HG02981 (cell line): ENCODE measurements around the gene RASSF8.

Experiments
- ATAC-seq: cut with Tn5 transposase; IDR thresholded peaks from one replicate; pipeline ENCODE4 v1.9.1; 2021; ENCODE audit warnings: mild to moderate bottlenecking, moderate library complexity; ENCODE audit not compliant: unreplicated experiment

The RASSF8 gene

GRCh38 chr12:26100666-26101349, 142.3 kb downstream of the RASSF8 start:
- ATAC-seq: no peak

DNA sequence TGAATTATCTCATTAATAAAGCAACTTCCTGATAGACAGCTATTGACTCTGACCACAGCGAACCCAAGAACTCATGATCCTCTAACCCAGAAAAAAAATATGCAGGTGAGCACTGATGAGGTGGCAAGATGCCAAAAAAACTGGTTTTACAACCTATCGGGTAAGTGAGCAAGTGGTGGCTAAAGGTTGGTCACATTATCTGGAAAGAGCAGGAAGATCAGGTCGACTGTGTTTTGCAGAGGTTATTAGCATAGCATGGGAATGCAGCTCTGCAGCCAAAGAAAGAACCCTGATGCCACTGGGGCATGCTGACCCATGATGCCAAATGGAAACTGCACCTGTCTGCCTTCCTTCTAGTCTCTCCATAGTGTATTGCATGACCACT, 142.9 kb downstream of the RASSF8 start:
- no peak for ATAC-seq

DNA sequence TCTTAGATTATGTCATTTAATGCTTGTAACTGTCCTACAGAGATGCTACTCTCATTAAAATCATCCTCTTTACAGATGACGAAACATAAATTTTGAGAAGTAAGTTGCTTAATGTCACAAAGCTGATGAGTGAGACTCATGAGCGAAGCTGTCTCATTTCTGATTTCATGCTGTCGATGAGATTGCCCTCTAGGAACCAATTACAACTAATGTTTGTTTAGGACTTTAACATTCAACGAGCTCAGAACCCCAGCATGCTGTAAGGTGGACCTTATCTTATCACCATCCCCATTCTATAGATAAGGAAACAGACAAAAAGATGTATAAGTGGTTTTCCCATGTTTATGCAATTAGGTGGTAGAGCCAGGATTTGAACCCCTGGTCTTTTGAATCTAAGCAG, 143.3 kb downstream of the RASSF8 start:
- ATAC-seq: no peak

DNA sequence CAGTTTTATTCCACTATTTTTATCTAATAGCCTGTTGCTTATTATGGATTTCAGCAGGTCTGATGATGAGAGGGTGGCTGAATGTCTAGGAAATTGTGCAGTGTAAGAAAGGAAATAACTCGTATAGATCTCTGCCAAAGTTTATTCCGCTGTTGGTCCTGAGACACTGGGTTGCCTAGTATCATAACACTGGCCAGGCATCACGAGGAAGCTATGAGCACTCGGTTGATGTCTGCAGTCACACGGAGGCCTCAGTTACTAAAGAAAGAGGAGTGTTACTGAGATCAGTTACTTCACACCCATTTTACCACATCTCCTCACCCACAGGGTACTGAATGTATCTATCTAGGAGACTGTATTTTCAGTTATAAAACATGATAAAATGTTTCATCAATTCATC, 144.5 kb downstream of the RASSF8 start:
- no peak for ATAC-seq

- no peak for ATAC-seq
These were observed 147.9 kb downstream of the RASSF8 start for GRCh38 chr12:26106347-26106746.

DNA sequence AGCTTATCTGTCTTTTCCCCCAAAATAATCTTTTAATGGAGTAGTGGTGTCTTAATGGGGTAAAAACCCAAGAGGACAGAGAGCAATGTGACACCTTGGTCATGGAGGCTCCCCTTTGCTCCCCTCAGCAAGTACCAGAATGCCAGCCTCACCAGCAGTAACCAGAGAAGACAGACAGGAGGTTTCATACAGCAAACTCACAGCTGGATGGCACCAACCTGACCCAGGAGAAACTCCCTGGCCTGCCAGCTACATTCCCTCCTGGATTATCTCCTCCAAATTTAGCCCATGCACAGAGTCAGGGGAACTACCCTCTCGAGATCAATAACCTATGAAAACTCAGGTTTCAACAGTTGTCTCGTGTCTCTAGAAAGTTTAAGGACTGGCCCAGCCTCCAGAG, 150.4 kb downstream of the RASSF8 start:
- ATAC-seq: no peak

DNA sequence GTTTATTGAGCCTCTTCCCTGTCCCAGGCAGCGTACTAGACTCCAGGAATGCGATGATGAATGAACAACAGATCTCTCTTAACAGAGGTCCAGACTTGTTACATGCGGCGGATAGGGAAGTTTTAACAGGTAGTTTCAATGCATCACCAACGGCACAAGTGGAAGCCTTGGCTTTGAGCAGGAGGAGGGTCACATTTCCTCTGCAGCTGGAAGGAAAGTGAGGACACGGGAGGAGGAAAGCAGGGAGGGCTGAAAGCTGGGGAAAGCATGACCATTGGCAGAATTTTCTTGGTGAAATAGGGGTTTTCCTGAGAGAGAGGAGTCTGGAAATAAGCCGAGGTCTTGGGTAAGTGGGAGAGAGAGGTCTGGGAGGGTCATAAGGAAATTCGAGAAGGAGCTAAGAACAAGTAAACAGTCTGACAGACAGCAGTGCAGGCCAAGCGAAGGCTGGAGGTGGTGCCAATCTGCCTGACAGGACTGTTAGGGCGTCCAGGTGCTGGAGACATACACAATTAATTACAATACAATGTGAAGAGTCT, 150.9 kb downstream of the RASSF8 start:
- no peak for ATAC-seq

GRCh38 chr12:26112232-26112631, 153.8 kb downstream of the RASSF8 start:
- ATAC-seq: no peak

DNA sequence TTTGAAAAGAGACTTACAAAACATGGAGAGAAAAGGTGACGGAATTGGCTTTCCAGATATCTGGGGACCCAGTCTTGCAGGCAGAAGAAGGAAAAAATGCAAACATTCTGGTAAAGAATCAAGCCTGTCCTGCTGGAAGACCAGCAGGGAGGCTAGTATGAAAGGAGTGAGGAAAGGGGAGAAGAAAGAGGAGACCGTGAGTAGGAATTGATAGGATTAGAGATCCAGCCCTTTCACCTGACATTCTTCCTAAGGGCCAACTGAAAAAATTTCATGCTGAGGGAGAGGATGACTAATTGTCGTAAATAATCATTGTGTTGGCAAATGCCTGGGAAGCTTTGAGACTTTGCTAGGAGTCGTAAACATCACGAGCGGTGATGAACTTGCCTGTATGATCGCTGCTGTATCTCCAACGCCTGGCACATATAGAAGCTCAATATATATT, 154.2 kb downstream of the RASSF8 start:
- no peak for ATAC-seq

DNA sequence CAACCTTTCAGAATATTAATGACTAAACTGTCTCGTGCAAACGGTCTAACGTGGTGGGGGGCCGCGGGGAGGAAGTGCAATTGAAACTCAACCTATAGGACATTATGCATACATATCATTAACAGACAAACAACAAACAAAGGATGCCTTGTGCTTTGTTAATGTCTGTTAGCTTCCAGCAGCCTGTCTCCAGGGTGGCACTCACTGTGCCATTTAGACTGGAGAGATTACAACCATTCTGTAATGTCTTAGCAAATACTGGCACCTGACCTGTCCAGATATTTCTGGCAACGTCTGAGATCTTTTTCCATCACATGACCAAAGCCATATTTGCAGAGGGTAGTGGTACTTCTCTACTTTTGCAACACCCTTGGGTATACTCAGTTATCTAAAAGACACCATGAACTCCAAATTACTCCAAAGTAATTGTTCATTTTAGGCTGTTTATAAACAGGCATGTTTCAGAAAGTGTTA, 154.7 kb downstream of the RASSF8 start:
- no peak for ATAC-seq

GRCh38 chr12:26113853-26114719, 155.6 kb downstream of the RASSF8 start:
- ATAC-seq: peak; percentile 76

DNA sequence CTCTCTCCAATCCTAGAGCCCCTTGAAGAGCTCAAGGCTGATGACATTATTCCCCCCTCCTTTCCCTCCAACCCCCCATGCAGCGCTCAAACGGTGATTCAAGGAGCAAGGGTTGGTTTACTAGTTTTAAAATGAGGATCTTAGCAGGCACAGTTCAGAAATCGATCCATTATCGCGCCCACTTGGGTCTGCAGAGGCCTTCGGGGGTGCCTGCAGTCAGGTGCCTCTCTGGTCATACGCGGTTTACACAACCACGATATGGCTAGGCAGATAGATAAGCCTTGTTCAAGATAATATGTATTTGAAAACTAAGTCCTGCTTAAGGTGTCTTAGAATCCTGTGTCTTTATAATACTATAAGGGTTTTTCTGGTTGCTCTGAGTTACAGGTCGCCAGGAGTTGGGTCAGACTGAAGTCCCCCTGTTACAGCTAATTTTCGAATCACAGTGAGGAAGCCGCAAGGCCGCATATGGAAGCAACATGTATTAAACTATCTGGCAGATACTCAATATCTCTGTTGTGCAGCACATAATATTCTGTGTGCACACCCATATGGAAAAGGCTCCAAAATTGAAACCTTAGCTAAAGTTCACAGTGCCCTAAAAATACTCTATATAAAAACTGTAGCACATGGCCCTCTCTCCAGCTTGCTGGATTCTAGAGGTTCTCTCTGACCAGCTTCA, 156.4 kb downstream of the RASSF8 start:
- no peak for ATAC-seq

- ATAC-seq: no peak
These were observed 158.6 kb downstream of the RASSF8 start for GRCh38 chr12:26116829-26117715.

DNA sequence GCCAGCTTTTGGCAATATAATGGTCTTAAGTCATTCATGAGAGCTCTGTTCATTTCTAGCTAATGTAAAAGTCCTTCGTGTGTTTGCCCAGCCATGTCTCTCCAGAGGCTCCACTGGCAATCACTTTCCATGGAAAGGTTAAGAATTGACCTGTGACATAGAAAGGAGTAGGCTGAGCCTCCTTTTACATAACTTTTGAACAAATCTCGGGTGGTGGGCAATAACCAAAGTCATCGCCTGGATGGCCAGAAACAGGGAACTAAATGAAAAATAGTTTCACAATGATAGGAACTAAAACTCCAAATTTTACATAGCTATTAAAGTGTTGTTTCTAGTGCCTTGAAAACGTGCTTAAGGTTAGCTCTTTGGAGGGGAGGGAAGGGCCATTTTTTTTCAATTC, 159.8 kb downstream of the RASSF8 start:
- ATAC-seq: no peak

- peak; percentile 38 for ATAC-seq
These were observed 161.0 kb downstream of the RASSF8 start for GRCh38 chr12:26119391-26119989.

GRCh38 chr12:26120561-26121274, 162.2 kb downstream of the RASSF8 start:
- ATAC-seq: no peak

DNA sequence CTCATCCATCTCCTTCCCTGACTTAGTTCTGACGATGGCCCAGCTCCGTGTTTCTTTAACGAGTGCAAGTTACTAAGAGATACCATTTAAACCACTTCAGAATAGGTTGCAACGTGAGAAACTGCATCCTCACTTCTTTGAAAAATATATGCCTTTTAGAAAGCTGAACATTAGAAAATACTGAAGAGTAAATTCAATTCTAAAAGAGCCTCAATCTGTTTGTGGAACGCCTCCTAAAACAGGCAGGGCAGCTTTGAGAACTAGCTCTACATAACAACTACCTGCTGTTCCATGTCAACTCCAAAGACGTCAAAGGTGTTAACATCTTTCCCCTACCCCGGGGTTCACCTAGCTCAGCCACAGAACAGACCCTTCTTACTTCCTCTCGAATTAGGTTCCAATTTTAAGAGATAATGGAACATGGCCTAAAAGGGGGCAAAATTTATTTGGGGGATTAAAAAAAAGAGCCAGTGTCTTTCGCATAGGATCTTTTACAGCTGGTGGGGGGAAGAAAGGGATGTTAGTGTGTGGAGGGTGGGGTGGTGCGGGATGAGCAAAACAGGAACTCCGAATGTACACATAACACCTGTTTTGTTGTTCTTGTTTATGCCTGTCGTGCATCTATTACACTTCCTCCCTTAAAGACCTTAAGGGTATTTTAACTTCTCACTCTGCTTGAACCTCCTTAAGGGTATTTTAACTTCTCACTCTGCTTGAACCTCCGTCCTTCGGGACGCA, 163.0 kb downstream of the RASSF8 start:
- no peak for ATAC-seq

DNA sequence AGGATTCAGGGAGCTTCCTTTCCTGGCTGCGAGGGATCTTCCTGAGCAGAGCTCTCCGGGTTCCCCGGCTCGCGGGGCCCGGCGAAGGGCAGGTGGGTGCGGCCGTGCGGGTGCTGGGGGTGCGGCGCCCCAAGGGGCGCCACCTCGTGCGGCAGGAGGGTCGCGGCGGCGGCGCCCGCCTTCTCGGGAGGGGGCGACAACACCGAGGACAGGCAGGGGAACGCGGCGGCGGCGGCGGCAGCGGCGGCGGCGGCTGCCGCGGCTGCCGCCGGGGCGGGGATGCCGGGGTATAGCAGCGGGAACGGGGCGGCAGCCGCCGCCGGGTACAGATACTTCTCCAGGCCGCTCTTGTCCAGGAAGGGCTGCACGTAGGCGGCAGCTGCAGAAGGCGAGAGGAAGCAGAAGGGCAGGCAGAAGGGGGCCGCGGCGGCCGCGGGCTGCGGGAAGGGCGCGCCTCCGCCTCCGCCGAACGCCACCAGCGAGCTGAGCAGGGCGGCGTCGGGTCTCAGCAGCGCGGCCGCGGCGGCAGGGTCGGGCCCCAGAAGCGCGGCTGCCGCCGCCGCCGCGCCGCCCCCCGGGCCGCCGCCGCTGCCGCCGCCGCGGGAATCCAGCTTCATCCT, 163.7 kb downstream of the RASSF8 start:
- no peak for ATAC-seq
